ENCODE measurements around the gene COX7A2L. TPM values are rescaled to one million over a fixed set of nuclear protein-coding genes. Genes with fewer than 3 reads are reported as not detected.

COX7A2L gene
- polyA plus RNA-seq, 1 of the 3 experiments (the other 2 are of a cell fraction) = 77.6 TPM

GRCh38 chr2:42390401-42390969 is 29.5 kb upstream of the COX7A2L start:
- no peaks in the 10 kb centered on the region for H4K20me1 ChIP-seq (ENCODE audit: insufficient read depth)
- no peak overlapping the region for H3K9ac ChIP-seq
- H3K79me2 ChIP-seq (ENCODE audit: insufficient read depth) = no peaks in the 10 kb centered on the region
- 60% methylated on average over 5 of the region's 5 CpGs for WGBS (ENCODE audit: low lambda C conversion rate)
- no peaks in the 10 kb centered on the region; the same call in 1 of the 2 replicates for H3K27me3 ChIP-seq (ENCODE audit: insufficient read depth)
- no peak overlapping the region for H3K4me3 ChIP-seq (ENCODE audit: low read depth in 2 of 2, low read length in 1 of 2)
- ChIA-PET POLR2A (interaction anchor here (1.1 kb wide), 1 partner anchor 8 kb away, joined by 3 read pairs; no protein-coding TSS in a partner anchor), CTCF (interaction anchor here (0.8 to 2.0 kb wide), 4 partner anchors 14 to 273 kb away, joined by 3 to 7 read pairs (median 3); no protein-coding TSS in a partner anchor)
- H3K9me2 ChIP-seq = no peaks in the 10 kb centered on the region
- H3K4me2 ChIP-seq = no peak overlapping the region
- DNase-seq = no peak
- no peak overlapping the region for H2AFZ ChIP-seq (ENCODE audit: low read depth)
- no peak overlapping the region for H3K27ac ChIP-seq (ENCODE audit: low read depth in 2 of 2, low read length in 1 of 2)
- TF ChIP-seq GATA2 (CRISPR knock-in tag; IDR thresholded peaks at IDR 0.05) = no peak
- TF ChIP-seq ELF1 (IDR thresholded peaks at IDR 0.05) = no peak
- TF ChIP-seq EP300 (IDR thresholded peaks at IDR 0.05; ENCODE audit: borderline replicate concordance in 1 of 2, low read depth in 1 of 2, low read length in 1 of 2) = no peak
- TF ChIP-seq CHD2 (IDR thresholded peaks at IDR 0.05; ENCODE audit: low read length, partially characterized antibody) = no peak
- no peak for TF ChIP-seq RAD21 (IDR thresholded peaks at IDR 0.05; ENCODE audit: low read length)
- TF ChIP-seq IRF3 (IDR thresholded peaks at IDR 0.05; ENCODE audit: low read depth, low read length) = no peak
- TF ChIP-seq USF1 (IDR thresholded peaks at IDR 0.05; ENCODE audit: borderline replicate concordance, low read depth) = no peak
- TF ChIP-seq TCF12 (IDR thresholded peaks at IDR 0.05) = no peak
- TF ChIP-seq MAX (IDR thresholded peaks at IDR 0.05; ENCODE audit: low read depth) = no peak
- no peak for TF ChIP-seq SMC3 (IDR thresholded peaks at IDR 0.05; ENCODE audit: low read depth, low read length)
- TF ChIP-seq RXRA (IDR thresholded peaks at IDR 0.05; ENCODE audit: borderline replicate concordance, low read depth) = no peak
- TF ChIP-seq RFX5 (IDR thresholded peaks at IDR 0.05; ENCODE audit: low read length) = no peak
- TF ChIP-seq GABPA (IDR thresholded peaks at IDR 0.05; ENCODE audit: low read depth) = no peak
- no peak for TF ChIP-seq RCOR1 (IDR thresholded peaks at IDR 0.05; ENCODE audit: low read length)
- no peak for TF ChIP-seq USF2 (IDR thresholded peaks at IDR 0.05; ENCODE audit: borderline replicate concordance, low read depth, low read length)
- no peak for TF ChIP-seq JUND (IDR thresholded peaks at IDR 0.05)
- TF ChIP-seq SIN3A (IDR thresholded peaks at IDR 0.05; ENCODE audit: borderline replicate concordance, low read depth, low read length) = no peak
- no peak for TF ChIP-seq FOXJ3 (CRISPR knock-in tag; IDR thresholded peaks at IDR 0.05)
- TF ChIP-seq FOSL2 (IDR thresholded peaks at IDR 0.05; ENCODE audit: borderline replicate concordance, low read depth) = no peak
- TF ChIP-seq CTCF (IDR thresholded peaks at IDR 0.05) = no peak
- no peaks in the 10 kb centered on the region for H3F3A ChIP-seq (replicated peaks; ENCODE audit: insufficient read depth)
- no peaks in the 10 kb centered on the region for H3K36me3 ChIP-seq (replicated peaks in 1 of 2; ENCODE audit: control insufficient read depth in 1 of 2, insufficient read depth in 2 of 2, low read length in 1 of 2)
- H3K9me3 ChIP-seq = no peaks in the 10 kb centered on the region
- no peaks in the 10 kb centered on the region; a peak in 2 of 4 replicates for H3K4me1 ChIP-seq (ENCODE audit: control insufficient read depth in 1 of 2, insufficient read depth in 2 of 2, low read depth in 1 of 2, low read length in 1 of 2)
